ENCODE measurements around the gene AARS2. TPM values are rescaled to one million over a fixed set of nuclear protein-coding genes. Genes with fewer than 3 reads are reported as not detected.

AARS2 gene
- total RNA-seq, 1 experiment from 2014 or later: 28.9 TPM

DNA sequence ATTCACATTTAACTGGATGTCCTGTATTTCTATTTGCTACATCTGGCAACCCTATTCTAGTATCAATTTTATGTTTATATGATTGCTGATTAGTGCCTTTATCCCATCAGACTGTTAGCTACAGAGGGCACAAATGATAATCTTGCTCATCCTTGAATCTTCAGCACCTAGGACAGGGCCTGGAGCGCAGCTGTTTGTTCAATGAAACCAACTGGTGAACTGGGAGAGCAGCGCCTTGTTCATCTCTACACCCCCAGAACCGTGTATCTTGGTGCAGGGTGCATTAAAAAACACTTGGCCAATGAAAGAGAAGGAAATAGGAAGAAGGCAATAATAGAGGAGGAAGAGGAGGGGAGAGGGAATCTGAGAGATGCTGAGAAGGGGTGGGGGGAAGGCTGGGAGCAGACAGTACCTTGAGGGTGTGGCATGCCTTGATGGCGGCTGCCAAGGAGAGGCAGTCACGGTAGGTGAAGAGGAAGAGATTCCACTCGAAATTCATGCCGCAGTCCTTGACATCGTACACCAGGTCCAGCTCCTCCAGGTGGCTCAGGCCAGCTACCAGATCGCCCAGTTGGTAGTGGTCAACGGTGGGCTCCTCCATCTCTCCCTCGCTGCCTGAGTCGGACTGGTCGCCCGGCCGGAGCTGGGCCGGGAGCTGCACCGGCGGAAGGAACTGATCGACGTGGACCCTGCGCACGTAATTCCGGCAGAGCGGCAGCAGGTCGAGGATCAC, 27.4 kb downstream of the AARS2 start:
- Mint-ChIP-seq H3K27me3 (ENCODE audit: low read depth) (peaks cover 57% of the 10 kb centered on the region), H3K36me3 (no peaks in the 10 kb centered on the region), H3K4me3 (no peak overlapping the region), H3K9me3 (no peaks in the 10 kb centered on the region), H3K4me1 (no peaks in the 10 kb centered on the region), H3K27ac (no peak overlapping the region)
- POLR2A ChIA-PET: interaction anchor here (0.7 kb wide), 1 partner anchor 29 kb away, joined by 3 read pairs; no protein-coding TSS in a partner anchor
- DNase-seq (ENCODE audit: low spot score) (peak; percentile 57), ATAC-seq (peak; percentile 72)
- TF ChIP-seq, protein P1, sequence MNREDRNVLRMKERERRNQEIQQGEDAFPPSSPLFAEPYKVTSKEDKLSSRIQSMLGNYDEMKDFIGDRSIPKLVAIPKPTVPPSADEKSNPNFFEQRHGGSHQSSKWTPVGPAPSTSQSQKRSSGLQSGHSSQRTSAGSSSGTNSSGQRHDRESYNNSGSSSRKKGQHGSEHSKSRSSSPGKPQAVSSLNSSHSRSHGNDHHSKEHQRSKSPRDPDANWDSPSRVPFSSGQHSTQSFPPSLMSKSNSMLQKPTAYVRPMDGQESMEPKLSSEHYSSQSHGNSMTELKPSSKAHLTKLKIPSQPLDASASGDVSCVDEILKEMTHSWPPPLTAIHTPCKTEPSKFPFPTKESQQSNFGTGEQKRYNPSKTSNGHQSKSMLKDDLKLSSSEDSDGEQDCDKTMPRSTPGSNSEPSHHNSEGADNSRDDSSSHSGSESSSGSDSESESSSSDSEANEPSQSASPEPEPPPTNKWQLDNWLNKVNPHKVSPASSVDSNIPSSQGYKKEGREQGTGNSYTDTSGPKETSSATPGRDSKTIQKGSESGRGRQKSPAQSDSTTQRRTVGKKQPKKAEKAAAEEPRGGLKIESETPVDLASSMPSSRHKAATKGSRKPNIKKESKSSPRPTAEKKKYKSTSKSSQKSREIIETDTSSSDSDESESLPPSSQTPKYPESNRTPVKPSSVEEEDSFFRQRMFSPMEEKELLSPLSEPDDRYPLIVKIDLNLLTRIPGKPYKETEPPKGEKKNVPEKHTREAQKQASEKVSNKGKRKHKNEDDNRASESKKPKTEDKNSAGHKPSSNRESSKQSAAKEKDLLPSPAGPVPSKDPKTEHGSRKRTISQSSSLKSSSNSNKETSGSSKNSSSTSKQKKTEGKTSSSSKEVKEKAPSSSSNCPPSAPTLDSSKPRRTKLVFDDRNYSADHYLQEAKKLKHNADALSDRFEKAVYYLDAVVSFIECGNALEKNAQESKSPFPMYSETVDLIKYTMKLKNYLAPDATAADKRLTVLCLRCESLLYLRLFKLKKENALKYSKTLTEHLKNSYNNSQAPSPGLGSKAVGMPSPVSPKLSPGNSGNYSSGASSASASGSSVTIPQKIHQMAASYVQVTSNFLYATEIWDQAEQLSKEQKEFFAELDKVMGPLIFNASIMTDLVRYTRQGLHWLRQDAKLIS (CRISPR knock-in tag; IDR thresholded peaks at IDR 0.05; ENCODE audit: borderline replicate concordance): no peak
- TF ChIP-seq, protein P2, sequence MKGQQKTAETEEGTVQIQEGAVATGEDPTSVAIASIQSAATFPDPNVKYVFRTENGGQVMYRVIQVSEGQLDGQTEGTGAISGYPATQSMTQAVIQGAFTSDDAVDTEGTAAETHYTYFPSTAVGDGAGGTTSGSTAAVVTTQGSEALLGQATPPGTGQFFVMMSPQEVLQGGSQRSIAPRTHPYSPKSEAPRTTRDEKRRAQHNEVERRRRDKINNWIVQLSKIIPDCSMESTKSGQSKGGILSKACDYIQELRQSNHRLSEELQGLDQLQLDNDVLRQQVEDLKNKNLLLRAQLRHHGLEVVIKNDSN (CRISPR knock-in tag; IDR thresholded peaks at IDR 0.05): peak; percentile 21; the same call in 1 of the 2 replicates
- CTCF ChIA-PET: interaction anchor here (0.8 to 1.9 kb wide), 3 partner anchors 15 to 27 kb away, joined by 5 to 10 read pairs (median 5); partner anchors contain the start of genes AARS2 and TMEM151B

GRCh38 chr6:44284867-44285266, 28.3 kb downstream of the AARS2 start:
- Mint-ChIP-seq H3K36me3 (no peaks in the 10 kb centered on the region), H3K4me3 (no peak overlapping the region), H3K27me3 (ENCODE audit: low read depth) (peaks cover 60% of the 10 kb centered on the region), H3K9me3 (no peaks in the 10 kb centered on the region), H3K27ac (no peak overlapping the region), H3K4me1 (no peaks in the 10 kb centered on the region)
- CTCF ChIA-PET: interaction anchor here (0.8 to 1.9 kb wide), 3 partner anchors 14 to 28 kb away, joined by 5 to 10 read pairs (median 5); partner anchors contain the start of genes AARS2 and TMEM151B
- POLR2A ChIA-PET: no interaction called here
- ATAC-seq (no peak), DNase-seq (ENCODE audit: low spot score) (no peak)
- TF ChIP-seq PRRX2 (CRISPR knock-in tag; IDR thresholded peaks at IDR 0.05): no peak
- TF ChIP-seq, protein P3, sequence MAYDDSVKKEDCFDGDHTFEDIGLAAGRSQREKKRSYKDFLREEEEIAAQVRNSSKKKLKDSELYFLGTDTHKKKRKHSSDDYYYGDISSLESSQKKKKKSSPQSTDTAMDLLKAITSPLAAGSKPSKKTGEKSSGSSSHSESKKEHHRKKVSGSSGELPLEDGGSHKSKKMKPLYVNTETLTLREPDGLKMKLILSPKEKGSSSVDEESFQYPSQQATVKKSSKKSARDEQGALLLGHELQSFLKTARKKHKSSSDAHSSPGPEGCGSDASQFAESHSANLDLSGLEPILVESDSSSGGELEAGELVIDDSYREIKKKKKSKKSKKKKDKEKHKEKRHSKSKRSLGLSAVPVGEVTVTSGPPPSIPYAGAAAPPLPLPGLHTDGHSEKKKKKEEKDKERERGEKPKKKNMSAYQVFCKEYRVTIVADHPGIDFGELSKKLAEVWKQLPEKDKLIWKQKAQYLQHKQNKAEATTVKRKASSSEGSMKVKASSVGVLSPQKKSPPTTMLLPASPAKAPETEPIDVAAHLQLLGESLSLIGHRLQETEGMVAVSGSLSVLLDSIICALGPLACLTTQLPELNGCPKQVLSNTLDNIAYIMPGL (CRISPR knock-in tag; IDR thresholded peaks at IDR 0.05): no peak
- TF ChIP-seq SMAD4 (CRISPR knock-in tag; IDR thresholded peaks at IDR 0.05): no peak
- no peak for TF ChIP-seq ATF1 (CRISPR knock-in tag; IDR thresholded peaks at IDR 0.05)
- TF ChIP-seq, protein P4, sequence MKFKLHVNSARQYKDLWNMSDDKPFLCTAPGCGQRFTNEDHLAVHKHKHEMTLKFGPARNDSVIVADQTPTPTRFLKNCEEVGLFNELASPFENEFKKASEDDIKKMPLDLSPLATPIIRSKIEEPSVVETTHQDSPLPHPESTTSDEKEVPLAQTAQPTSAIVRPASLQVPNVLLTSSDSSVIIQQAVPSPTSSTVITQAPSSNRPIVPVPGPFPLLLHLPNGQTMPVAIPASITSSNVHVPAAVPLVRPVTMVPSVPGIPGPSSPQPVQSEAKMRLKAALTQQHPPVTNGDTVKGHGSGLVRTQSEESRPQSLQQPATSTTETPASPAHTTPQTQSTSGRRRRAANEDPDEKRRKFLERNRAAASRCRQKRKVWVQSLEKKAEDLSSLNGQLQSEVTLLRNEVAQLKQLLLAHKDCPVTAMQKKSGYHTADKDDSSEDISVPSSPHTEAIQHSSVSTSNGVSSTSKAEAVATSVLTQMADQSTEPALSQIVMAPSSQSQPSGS (CRISPR knock-in tag; IDR thresholded peaks at IDR 0.05; ENCODE audit: borderline replicate concordance, low read depth): no peak
- no peak for TF ChIP-seq TCF7 (CRISPR knock-in tag; IDR thresholded peaks at IDR 0.05; ENCODE audit: low read depth)
- no peak for TF ChIP-seq JUN (CRISPR knock-in tag; IDR thresholded peaks at IDR 0.05)
- TF ChIP-seq JAZF1 (CRISPR knock-in tag; IDR thresholded peaks at IDR 0.05): no peak
- no peak for TF ChIP-seq TEAD1 (CRISPR knock-in tag; IDR thresholded peaks at IDR 0.05)
- TF ChIP-seq ZNF416 (CRISPR knock-in tag; IDR thresholded peaks at IDR 0.05): no peak
- TF ChIP-seq, protein P5, sequence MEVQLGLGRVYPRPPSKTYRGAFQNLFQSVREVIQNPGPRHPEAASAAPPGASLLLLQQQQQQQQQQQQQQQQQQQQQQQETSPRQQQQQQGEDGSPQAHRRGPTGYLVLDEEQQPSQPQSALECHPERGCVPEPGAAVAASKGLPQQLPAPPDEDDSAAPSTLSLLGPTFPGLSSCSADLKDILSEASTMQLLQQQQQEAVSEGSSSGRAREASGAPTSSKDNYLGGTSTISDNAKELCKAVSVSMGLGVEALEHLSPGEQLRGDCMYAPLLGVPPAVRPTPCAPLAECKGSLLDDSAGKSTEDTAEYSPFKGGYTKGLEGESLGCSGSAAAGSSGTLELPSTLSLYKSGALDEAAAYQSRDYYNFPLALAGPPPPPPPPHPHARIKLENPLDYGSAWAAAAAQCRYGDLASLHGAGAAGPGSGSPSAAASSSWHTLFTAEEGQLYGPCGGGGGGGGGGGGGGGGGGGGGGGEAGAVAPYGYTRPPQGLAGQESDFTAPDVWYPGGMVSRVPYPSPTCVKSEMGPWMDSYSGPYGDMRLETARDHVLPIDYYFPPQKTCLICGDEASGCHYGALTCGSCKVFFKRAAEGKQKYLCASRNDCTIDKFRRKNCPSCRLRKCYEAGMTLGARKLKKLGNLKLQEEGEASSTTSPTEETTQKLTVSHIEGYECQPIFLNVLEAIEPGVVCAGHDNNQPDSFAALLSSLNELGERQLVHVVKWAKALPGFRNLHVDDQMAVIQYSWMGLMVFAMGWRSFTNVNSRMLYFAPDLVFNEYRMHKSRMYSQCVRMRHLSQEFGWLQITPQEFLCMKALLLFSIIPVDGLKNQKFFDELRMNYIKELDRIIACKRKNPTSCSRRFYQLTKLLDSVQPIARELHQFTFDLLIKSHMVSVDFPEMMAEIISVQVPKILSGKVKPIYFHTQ (CRISPR knock-in tag; IDR thresholded peaks at IDR 0.05): no peak
- no peak for TF ChIP-seq SMAD3 (CRISPR knock-in tag; IDR thresholded peaks at IDR 0.05; ENCODE audit: borderline replicate concordance)
- TF ChIP-seq, protein P6, sequence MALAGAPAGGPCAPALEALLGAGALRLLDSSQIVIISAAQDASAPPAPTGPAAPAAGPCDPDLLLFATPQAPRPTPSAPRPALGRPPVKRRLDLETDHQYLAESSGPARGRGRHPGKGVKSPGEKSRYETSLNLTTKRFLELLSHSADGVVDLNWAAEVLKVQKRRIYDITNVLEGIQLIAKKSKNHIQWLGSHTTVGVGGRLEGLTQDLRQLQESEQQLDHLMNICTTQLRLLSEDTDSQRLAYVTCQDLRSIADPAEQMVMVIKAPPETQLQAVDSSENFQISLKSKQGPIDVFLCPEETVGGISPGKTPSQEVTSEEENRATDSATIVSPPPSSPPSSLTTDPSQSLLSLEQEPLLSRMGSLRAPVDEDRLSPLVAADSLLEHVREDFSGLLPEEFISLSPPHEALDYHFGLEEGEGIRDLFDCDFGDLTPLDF (CRISPR knock-in tag; IDR thresholded peaks at IDR 0.05): no peak
- no peak for TF ChIP-seq MYBL2 (CRISPR knock-in tag; IDR thresholded peaks at IDR 0.05)
- no peak for TF ChIP-seq RORB (CRISPR knock-in tag; IDR thresholded peaks at IDR 0.05)
